ENCODE measurements around the gene GPHA2.

GRCh38 chr11:64930340-64930739, 5.4 kb downstream of the GPHA2 start:
- TF ChIP-seq CTCF (IDR thresholded peaks at IDR 0.05) (no peak), POLR2A (IDR thresholded peaks at IDR 0.05; ENCODE audit: low read length) (no peak), HOXB13 (CRISPR knock-in tag; IDR thresholded peaks at IDR 0.05; ENCODE audit: low read depth) (no peak), PBX3 (IDR thresholded peaks at IDR 0.05) (no peak), MAX (IDR thresholded peaks at IDR 0.05) (no peak), EP300 (IDR thresholded peaks at IDR 0.05) (no peak), MAZ (IDR thresholded peaks at IDR 0.05; ENCODE audit: borderline replicate concordance, low read depth, low read length) (no peak), RCOR1 (IDR thresholded peaks at IDR 0.05; ENCODE audit: low read depth, low read length) (no peak), EHMT2 (IDR thresholded peaks at IDR 0.05; ENCODE audit: low read depth) (no peak), MAFK (IDR thresholded peaks at IDR 0.05; ENCODE audit: partially characterized antibody) (no peak), RARB (CRISPR knock-in tag; IDR thresholded peaks at IDR 0.05) (no peak), SMC3 (IDR thresholded peaks at IDR 0.05) (no peak), E2F6 (IDR thresholded peaks at IDR 0.05; ENCODE audit: borderline replicate concordance, low read depth) (no peak)
